Measurements from ENCODE around the gene GTPBP3. TPM values are rescaled to one million over a fixed set of nuclear protein-coding genes. Genes with fewer than 3 reads are reported as not detected.
A peak's percentile ranks its signal among the peaks of the same experiment; 100 is the strongest.

The GTPBP3 gene
- total RNA-seq, 1 experiment from 2014 or later, result 62.9 TPM

GRCh38 chr19:17358395-17358794 lies 21.0 kb downstream of the GTPBP3 start:
- Histone ChIP-seq H3K18ac (ENCODE audit: insufficient read length, low read depth, low read length) (no peak overlapping the region), H2AK5ac (ENCODE audit: insufficient read length, low read length) (no peak overlapping the region), H3K79me1 (ENCODE audit: insufficient read depth, low read depth, low read length, poor library complexity, severe bottlenecking) (no peaks in the 10 kb centered on the region), H4K91ac (ENCODE audit: insufficient read length, low read depth, low read length) (no peak overlapping the region), H3K4me2 (ENCODE audit: insufficient read depth, insufficient read length, low read length) (no peak overlapping the region), H2BK12ac (ENCODE audit: insufficient read length, low read depth, low read length) (no peak overlapping the region), H2BK5ac (ENCODE audit: insufficient read length, low read length) (no peak overlapping the region), H3K14ac (ENCODE audit: insufficient read depth, low read length) (no peak overlapping the region), H2BK120ac (ENCODE audit: low read depth, low read length, poor library complexity, severe bottlenecking) (no peak overlapping the region), H3K27me3 (ENCODE audit: insufficient read depth, low read length) (no peaks in the 10 kb centered on the region), H4K5ac (ENCODE audit: insufficient read length, low read depth, low read length) (no peak overlapping the region), H2BK20ac (ENCODE audit: low read depth, low read length, poor library complexity, severe bottlenecking) (no peak overlapping the region), H3K79me2 (ENCODE audit: insufficient read depth, low read length) (no peaks in the 10 kb centered on the region), H2BK15ac (ENCODE audit: low read depth, low read length) (no peak overlapping the region; the same call in 1 of the 2 replicates), H3K4ac (ENCODE audit: low read depth, low read length) (no peak overlapping the region), H2AFZ (ENCODE audit: low read length) (no peak overlapping the region), H3K56ac (ENCODE audit: insufficient read length, low read depth, low read length) (no peak overlapping the region), H4K8ac (replicated peaks; ENCODE audit: insufficient read length, low read depth, low read length) (no peak overlapping the region), H3K27ac (ENCODE audit: insufficient read length, low read depth, low read length) (no peak overlapping the region), H3T11ph (ENCODE audit: low read length) (no peak overlapping the region), H4K20me1 (ENCODE audit: control insufficient read depth, insufficient read depth, insufficient read length) (no peaks in the 10 kb centered on the region), H3K4me1 (ENCODE audit: insufficient read depth, low read length) (no peaks in the 10 kb centered on the region), H3K9ac (ENCODE audit: extremely low read depth, insufficient read length, low read length) (no peak overlapping the region), H3K9me3 (ENCODE audit: control insufficient read depth, low read depth, low read length) (no peaks in the 10 kb centered on the region), H3K23ac (ENCODE audit: insufficient read length, low read depth, low read length) (no peak overlapping the region), H3K23me2 (ENCODE audit: insufficient read length, low read depth, low read length, poor library complexity, severe bottlenecking) (no peaks in the 10 kb centered on the region)
- Mint-ChIP-seq H3K36me3 (ENCODE audit: insufficient read depth in 1 of 3, low read depth in 3 of 3) (no peaks in the 10 kb centered on the region), H3K27ac (peak overlapping the region in 1 of 3 experiments; percentile 11; a peak in 1 of 7 replicates), H3K4me1 (peaks cover 2% of the 10 kb centered on the region in 2 experiments; a peak in 3 of 4 replicates), H3K4me3 (no peak overlapping the region), H3K9me3 (no peaks in the 10 kb centered on the region), H3K27me3 (ENCODE audit: low read depth) (peaks cover 6% of the 10 kb centered on the region)
- DNase-seq, result no peak
- no peak for TF ChIP-seq CTCF (conservative IDR thresholded peaks at IDR 0.05)
- no CpG with 5 or more reads among the region's 7 CpGs for WGBS (ENCODE audit: extremely low coverage, insufficient read length, low lambda C conversion rate)

Measured in H9 (cell line).